HCT116 (cell line): ENCODE measurements around the gene FLCN. TPM values are rescaled to one million over a fixed set of nuclear protein-coding genes. Genes with fewer than 3 reads are reported as not detected.

ENCODE experiments used
- total RNA-seq: library from RNA; stranded (reverse); gene quantifications from one replicate; pipeline ENCODE4 v1.2.1, GENCODE V29; 2021; ENCODE audit not compliant: unreplicated experiment

The FLCN gene
- total RNA-seq, 1 experiment from 2014 or later, result 23.7 TPM

Other genes with a start within 250 kb of the FLCN start
- 258 TPM for gene MPRIP, start 194.7 kb downstream of the FLCN start, total RNA-seq
- 15.6 TPM for gene PLD6, start 30.8 kb downstream of the FLCN start, total RNA-seq
- gene COPS3, start 44.1 kb upstream of the FLCN start, total RNA-seq, result 99.0 TPM
- gene NT5M, start 66.2 kb upstream of the FLCN start, total RNA-seq, result 10.2 TPM
- 13.9 TPM for gene MED9, start 239.8 kb upstream of the FLCN start, total RNA-seq